Neural progenitor cell (in vitro differentiated cells): ENCODE measurements around the gene LHX1.

Experiments
- CTCF ChIP-seq: fragments of 200-600 bp; sonication (generic); IDR thresholded peaks from 2 replicates; pipeline ENCODE4 v1.5.1; 2017; ENCODE audit warnings: antibody characterized with exemption, mild to moderate bottlenecking
- EZH2phosphoT487 ChIP-seq: fragments of 200-600 bp; sonication (generic); IDR thresholded peaks from 2 replicates; pipeline ENCODE4 v1.6.1; 2017; ENCODE audit warnings: antibody characterized with exemption

DNA sequence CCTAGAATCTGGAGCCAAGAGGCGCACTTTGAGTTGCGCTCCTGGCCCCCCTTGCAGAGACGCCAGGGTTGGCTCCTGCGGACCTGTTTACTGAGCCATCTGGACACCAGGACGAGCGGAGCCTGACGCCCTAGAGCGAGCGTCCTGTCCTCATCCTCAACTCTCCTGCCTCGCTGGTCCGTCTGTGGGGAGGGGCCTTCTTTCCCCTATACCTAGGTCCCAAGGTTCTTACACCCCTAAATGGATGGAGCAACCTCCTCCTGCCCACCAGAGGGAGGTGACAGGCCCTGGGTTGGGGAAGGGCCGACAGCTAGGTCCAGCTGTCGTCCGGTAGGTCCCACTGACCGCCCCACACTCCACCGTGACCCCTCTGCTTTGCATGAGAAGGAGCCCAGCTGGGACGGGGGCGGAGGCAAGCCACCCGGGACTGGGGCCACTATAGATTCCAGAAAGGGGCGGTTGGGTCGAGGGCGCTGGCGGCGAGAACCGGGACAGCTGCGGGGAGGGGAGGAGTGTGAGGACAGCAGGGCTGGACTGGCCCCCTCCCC is 3.1 kb upstream of the LHX1 start:
- peak; percentile 34 for TF ChIP-seq CTCF
- peak; percentile 46 for TF ChIP-seq EZH2phosphoT487
